AML-193 (cell line): Measurements from ENCODE around the gene STXBP5L.
"Not testable (repeated sequence)": the region's sequence is repeated elsewhere in the genome, so short reads cannot be mapped to it uniquely, and the experiment has no call there.

Experiments used
- DNase-seq, 2 experiments: peaks; one replicate each; lab custom pipeline; 2025; lab: John Stamatoyannopoulos, UW

STXBP5L gene

GRCh38 chr3:121230194-121230593 lies 322.2 kb downstream of the STXBP5L start:
- DNase-seq: not testable (repeated sequence)

GRCh38 chr3:121231872-121232271 lies 323.9 kb downstream of the STXBP5L start:
- DNase-seq: no peak

- no peak for DNase-seq
Measured at GRCh38 chr3:121232309-121233225, 324.6 kb downstream of the STXBP5L start.

- DNase-seq: no peak
Measured at GRCh38 chr3:121243208-121243607, 335.2 kb downstream of the STXBP5L start.

- DNase-seq: no peak
Measured at GRCh38 chr3:121252676-121253075, 344.7 kb downstream of the STXBP5L start.

GRCh38 chr3:121269389-121269788 lies 361.4 kb downstream of the STXBP5L start:
- no peak for DNase-seq

- no peak for DNase-seq
Measured at GRCh38 chr3:121274411-121274810, 366.4 kb downstream of the STXBP5L start.

- DNase-seq: no peak
Measured at GRCh38 chr3:121295452-121295851, 387.4 kb downstream of the STXBP5L start.

GRCh38 chr3:121295979-121296378 lies 388.0 kb downstream of the STXBP5L start:
- no peak for DNase-seq

- DNase-seq: no peak
Measured at GRCh38 chr3:121324320-121324719, 416.3 kb downstream of the STXBP5L start.

GRCh38 chr3:121330118-121330517 lies 422.1 kb downstream of the STXBP5L start:
- no peak for DNase-seq

- no peak for DNase-seq
Measured at GRCh38 chr3:121330634-121331033, 422.6 kb downstream of the STXBP5L start.

GRCh38 chr3:121355960-121356359 lies 448.0 kb downstream of the STXBP5L start:
- not testable (repeated sequence) for DNase-seq

GRCh38 chr3:121362035-121362734 lies 454.2 kb downstream of the STXBP5L start:
- DNase-seq: no peak

- not testable (repeated sequence) for DNase-seq
Measured at GRCh38 chr3:121388308-121388707, 480.3 kb downstream of the STXBP5L start.

GRCh38 chr3:121395967-121396366 lies 488.0 kb downstream of the STXBP5L start:
- not testable (repeated sequence) for DNase-seq

GRCh38 chr3:121398051-121398450 lies 490.0 kb downstream of the STXBP5L start:
- not testable (repeated sequence) for DNase-seq

- no peak for DNase-seq
Measured at GRCh38 chr3:121399820-121400219, 491.8 kb downstream of the STXBP5L start.

GRCh38 chr3:121405631-121406030 lies 497.6 kb downstream of the STXBP5L start:
- no peak for DNase-seq

- no peak for DNase-seq
Measured at GRCh38 chr3:121411523-121411922, 503.5 kb downstream of the STXBP5L start.

- DNase-seq: no peak
Measured at GRCh38 chr3:121414924-121415323, 506.9 kb downstream of the STXBP5L start.

GRCh38 chr3:121418182-121418581 lies 510.2 kb downstream of the STXBP5L start:
- no peak for DNase-seq

GRCh38 chr3:121424549-121424948 lies 516.5 kb downstream of the STXBP5L start:
- DNase-seq: no peak
